Activated CD4-positive, alpha-beta T cell treated with anti-CD3 and anti-CD28 coated beads, Interleukin-2, amount 50 U/mL, for 1 hour (primary cell): Measurements from ENCODE around the gene LEAP2.
A peak's percentile ranks its signal among the peaks of the same experiment; 100 is the strongest.

Source experiments
- DNase-seq: peaks from one replicate; pipeline ENCODE4 v3.0.0-alpha.2; 2020

LEAP2 gene

GRCh38 chr5:132873119-132873929 lies at the start of gene LEAP2:
LEAP2 (plus strand) TSS chr5:132873668; CDS start chr5:132873695, 27 bp downstream.
- no peak for DNase-seq

GRCh38 chr5:132824426-132824825 lies 49.0 kb upstream of the LEAP2 start:
- no peak for DNase-seq

GRCh38 chr5:132825033-132825833 lies 48.2 kb upstream of the LEAP2 start:
- DNase-seq = no peak

- DNase-seq = no peak
These were observed 47.6 kb upstream of the LEAP2 start for GRCh38 chr5:132825834-132826391.

GRCh38 chr5:132826424-132827082 lies 46.9 kb upstream of the LEAP2 start:
- no peak for DNase-seq

GRCh38 chr5:132827943-132828673 lies 45.4 kb upstream of the LEAP2 start:
- no peak for DNase-seq

GRCh38 chr5:132828846-132829494 lies 44.5 kb upstream of the LEAP2 start:
- no peak for DNase-seq

GRCh38 chr5:132829742-132830435 lies 43.6 kb upstream of the LEAP2 start:
- DNase-seq = peak; percentile 71

- DNase-seq = no peak
These were observed 42.9 kb upstream of the LEAP2 start, which contains the start of gene SHROOM1 for GRCh38 chr5:132830436-132831094. SHROOM1 (minus strand) TSS chr5:132830647; CDS start chr5:132826140, 4,507 bp downstream.

GRCh38 chr5:132831095-132831860 lies 42.2 kb upstream of the LEAP2 start:
- DNase-seq = no peak

- no peak for DNase-seq
These were observed 40.9 kb upstream of the LEAP2 start for GRCh38 chr5:132832612-132833011.

GRCh38 chr5:132834057-132834456 lies 39.4 kb upstream of the LEAP2 start:
- no peak for DNase-seq

- DNase-seq = no peak
These were observed 36.6 kb upstream of the LEAP2 start for GRCh38 chr5:132836852-132837251.

- no peak for DNase-seq
These were observed 35.6 kb upstream of the LEAP2 start for GRCh38 chr5:132837868-132838267.

- DNase-seq = no peak
These were observed 34.8 kb upstream of the LEAP2 start for GRCh38 chr5:132838516-132839282.

GRCh38 chr5:132839426-132840301 lies 33.8 kb upstream of the LEAP2 start:
- no peak for DNase-seq

GRCh38 chr5:132840313-132840712 lies 33.2 kb upstream of the LEAP2 start:
- no peak for DNase-seq

- no peak for DNase-seq
These were observed 32.6 kb upstream of the LEAP2 start for GRCh38 chr5:132840896-132841295.
